OCI-LY3 (cell line): ENCODE data around the gene RRM1.

ENCODE experiments used
- EZH2phosphoT487 ChIP-seq: fragments of 200-600 bp; shearing (Covaris generic); IDR thresholded peaks from 2 replicates; pipeline ENCODE4 v1.6.1; 2018; ENCODE audit warnings: antibody characterized with exemption, mixed run types, low read depth
- TF ChIP-seq, protein P1 (sequence below): fragments of 200-600, 300-600 bp; sonication (generic); IDR thresholded peaks from 2 replicates; pipeline ENCODE4 v1.5.1; 2014; ENCODE audit warnings: antibody characterized with exemption, low read length, low read depth

DNA sequence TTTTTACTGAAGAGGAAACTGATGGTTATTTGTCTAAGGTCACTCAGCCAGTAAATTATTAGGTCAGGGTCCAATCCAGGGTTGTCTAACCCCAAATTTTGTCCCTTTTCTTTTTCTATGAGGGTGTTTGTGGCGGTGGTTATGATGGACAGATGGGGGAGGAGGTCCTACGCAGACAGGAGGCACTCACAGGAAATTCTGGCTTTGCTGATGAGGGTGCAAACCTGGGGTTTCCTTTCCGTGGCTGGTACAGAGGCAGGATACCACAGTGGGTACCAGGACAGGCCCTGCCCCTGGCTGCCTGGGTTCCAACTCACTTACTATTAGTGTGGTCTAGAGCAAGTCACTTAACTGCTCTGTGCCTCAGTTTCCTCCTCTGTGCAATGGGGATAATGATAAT lies 91.0 kb downstream of the RRM1 start:
- TF ChIP-seq, protein P1, sequence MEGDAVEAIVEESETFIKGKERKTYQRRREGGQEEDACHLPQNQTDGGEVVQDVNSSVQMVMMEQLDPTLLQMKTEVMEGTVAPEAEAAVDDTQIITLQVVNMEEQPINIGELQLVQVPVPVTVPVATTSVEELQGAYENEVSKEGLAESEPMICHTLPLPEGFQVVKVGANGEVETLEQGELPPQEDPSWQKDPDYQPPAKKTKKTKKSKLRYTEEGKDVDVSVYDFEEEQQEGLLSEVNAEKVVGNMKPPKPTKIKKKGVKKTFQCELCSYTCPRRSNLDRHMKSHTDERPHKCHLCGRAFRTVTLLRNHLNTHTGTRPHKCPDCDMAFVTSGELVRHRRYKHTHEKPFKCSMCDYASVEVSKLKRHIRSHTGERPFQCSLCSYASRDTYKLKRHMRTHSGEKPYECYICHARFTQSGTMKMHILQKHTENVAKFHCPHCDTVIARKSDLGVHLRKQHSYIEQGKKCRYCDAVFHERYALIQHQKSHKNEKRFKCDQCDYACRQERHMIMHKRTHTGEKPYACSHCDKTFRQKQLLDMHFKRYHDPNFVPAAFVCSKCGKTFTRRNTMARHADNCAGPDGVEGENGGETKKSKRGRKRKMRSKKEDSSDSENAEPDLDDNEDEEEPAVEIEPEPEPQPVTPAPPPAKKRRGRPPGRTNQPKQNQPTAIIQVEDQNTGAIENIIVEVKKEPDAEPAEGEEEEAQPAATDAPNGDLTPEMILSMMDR = no peak
- TF ChIP-seq EZH2phosphoT487 = no peak
